WTC11 (cell line): Measurements from ENCODE around the gene DNAAF9.

Experiments
- CBFB ChIP-seq: sonication (generic); formaldehyde crosslinking; IDR thresholded peaks from 2 replicates; pipeline ENCODE4 v1.8.1; 2022; ENCODE audit warnings: mild to moderate bottlenecking, low read depth, missing genetic modification reagents
- CTCF ChIP-seq: fragments of 200-600 bp; IDR thresholded peaks from 2 replicates; pipeline ENCODE4 v1.8.0; 2022; ENCODE audit warnings: antibody characterized with exemption
- E2F4 ChIP-seq: sonication (generic); formaldehyde crosslinking; IDR thresholded peaks from 2 replicates; pipeline ENCODE4 v1.8.1; 2022; ENCODE audit warnings: low read depth, mild to moderate bottlenecking, moderate library complexity, missing genetic modification reagents, borderline replicate concordance
- FOXJ3 ChIP-seq: sonication (generic); formaldehyde crosslinking; IDR thresholded peaks from 2 replicates; pipeline ENCODE4 v1.9.0; 2021; ENCODE audit warnings: missing genetic modification reagents, mild to moderate bottlenecking, borderline replicate concordance
- HMGXB4 ChIP-seq: sonication (generic); formaldehyde crosslinking; IDR thresholded peaks from 2 replicates; pipeline ENCODE4 v1.8.1; 2023; ENCODE audit warnings: mild to moderate bottlenecking, moderate library complexity, missing genetic modification reagents
- MAX ChIP-seq: sonication (generic); formaldehyde crosslinking; IDR thresholded peaks from 2 replicates; pipeline ENCODE4 v1.8.0; 2022; ENCODE audit warnings: mild to moderate bottlenecking, missing genetic modification reagents
- MXD4 ChIP-seq: fragments of 250-450 bp; sonication (Bioruptor Pico); IDR thresholded peaks from 2 replicates; pipeline ENCODE4 v1.8.0; 2021; ENCODE audit warnings: mild to moderate bottlenecking, moderate library complexity, borderline replicate concordance
- NFE2L1 ChIP-seq: sonication (generic); formaldehyde crosslinking; IDR thresholded peaks from 2 replicates; pipeline ENCODE4 v1.8.1; 2023; ENCODE audit warnings: missing genetic modification reagents
- NFYB ChIP-seq: sonication (generic); formaldehyde crosslinking; conservative IDR thresholded peaks from 2 replicates; pipeline ENCODE4 v1.8.0; 2022; ENCODE audit warnings: low read depth, missing genetic modification reagents
- RELA ChIP-seq: sonication (generic); formaldehyde crosslinking; IDR thresholded peaks from 2 replicates; pipeline ENCODE4 v1.8.1; 2022; ENCODE audit warnings: missing genetic modification reagents, mild to moderate bottlenecking, borderline replicate concordance
- ZNF138 ChIP-seq: sonication (generic); formaldehyde crosslinking; conservative IDR thresholded peaks from 2 replicates; pipeline ENCODE4 v1.8.1; 2022; ENCODE audit warnings: mild to moderate bottlenecking, moderate library complexity, missing genetic modification reagents
- ZNF423 ChIP-seq: fragments of 250-450 bp; sonication (Bioruptor Pico); IDR thresholded peaks from 2 replicates; pipeline ENCODE4 v2.1.2; 2022; ENCODE audit warnings: mild to moderate bottlenecking, moderate library complexity

- no peak for TF ChIP-seq CTCF
- no peak for TF ChIP-seq FOXJ3 (CRISPR knock-in tag)
- no peak for TF ChIP-seq E2F4
- no peak for TF ChIP-seq NFYB (CRISPR knock-in tag)
- TF ChIP-seq HMGXB4 (CRISPR knock-in tag), result no peak
- no peak for TF ChIP-seq MAX (CRISPR knock-in tag)
- TF ChIP-seq ZNF423, result no peak
- no peak for TF ChIP-seq ZNF138 (CRISPR knock-in tag)
- no peak for TF ChIP-seq CBFB (CRISPR knock-in tag)
- TF ChIP-seq MXD4 (CRISPR knock-in tag), result no peak
- no peak for TF ChIP-seq RELA
- no peak for TF ChIP-seq NFE2L1
Measured at GRCh38 chr20:3410464-3410863, 3.0 kb upstream of the DNAAF9 start.
